ENCODE results near the gene HAAO.

- TF ChIP-seq CTCF (IDR thresholded peaks at IDR 0.05) (no peak), POLR2A (IDR thresholded peaks at IDR 0.05) (no peak)
Observed at GRCh38 chr2:42810971-42811811, 18.8 kb upstream of the HAAO start.

Data from right lobe of liver (tissue), 4 donors.